Lung microvascular endothelial cell (primary cell): ENCODE results near the gene CCNE1. TPM values are rescaled to one million over a fixed set of nuclear protein-coding genes. Genes with fewer than 3 reads are reported as not detected.

Experiments
- DNase-seq, 2 donors: peaks; one replicate each; pipeline versions ENCODE4 v3.0.0 to v3.0.0-alpha.2; 2010; ENCODE audit warnings: low read depth in 2 of 2
- total RNA-seq: library from RNA; depleted of rRNA; stranded (reverse); fragments of >200 nt; gene quantifications from 2 replicates; pipeline ENCODE4 v1.2.1, GENCODE V29; 2014

CCNE1 gene
- total RNA-seq: 2.6 TPM in 2 replicates

- DNase-seq: peak; percentile 86 to 93
These were observed at the start of gene CCNE1 for GRCh38 chr19:29811125-29812079. TSS of gene CCNE1 (plus strand) at chr19:29811991. CDS start at chr19:29812556, 565 bp downstream.

GRCh38 chr19:29763196-29763595, 48.6 kb upstream of the CCNE1 start:
- DNase-seq: no peak

- no peak for DNase-seq
These were observed 47.4 kb upstream of the CCNE1 start for GRCh38 chr19:29764361-29764760.

GRCh38 chr19:29766100-29766499, 45.7 kb upstream of the CCNE1 start:
- no peak for DNase-seq

- DNase-seq: no peak
These were observed 44.6 kb upstream of the CCNE1 start for GRCh38 chr19:29767039-29767735.

- DNase-seq: no peak
These were observed 43.6 kb upstream of the CCNE1 start for GRCh38 chr19:29768166-29768565.

GRCh38 chr19:29769997-29770396, 41.8 kb upstream of the CCNE1 start:
- no peak for DNase-seq

GRCh38 chr19:29770648-29771047, 41.1 kb upstream of the CCNE1 start:
- DNase-seq: no peak

GRCh38 chr19:29771708-29772414, 39.9 kb upstream of the CCNE1 start:
- peak; percentile 53 to 56 for DNase-seq

- DNase-seq: no peak
These were observed 39.1 kb upstream of the CCNE1 start for GRCh38 chr19:29772696-29773095.

- no peak for DNase-seq
These were observed 38.6 kb upstream of the CCNE1 start for GRCh38 chr19:29773141-29773540.

GRCh38 chr19:29774126-29774525, 37.7 kb upstream of the CCNE1 start:
- no peak for DNase-seq

- no peak for DNase-seq
These were observed 33.9 kb upstream of the CCNE1 start for GRCh38 chr19:29777781-29778309.

GRCh38 chr19:29779921-29780320, 31.9 kb upstream of the CCNE1 start:
- DNase-seq: no peak

- no peak for DNase-seq
These were observed 30.2 kb upstream of the CCNE1 start for GRCh38 chr19:29781386-29782259.

GRCh38 chr19:29782260-29782580, 29.6 kb upstream of the CCNE1 start:
- no peak for DNase-seq

GRCh38 chr19:29783627-29784190, 28.1 kb upstream of the CCNE1 start:
- no peak for DNase-seq

GRCh38 chr19:29784598-29785223, 27.1 kb upstream of the CCNE1 start:
- DNase-seq: no peak

- no peak for DNase-seq
These were observed 26.4 kb upstream of the CCNE1 start for GRCh38 chr19:29785360-29785759.

- no peak for DNase-seq
These were observed 25.7 kb upstream of the CCNE1 start for GRCh38 chr19:29785955-29786589.
